Lower lobe of right lung (tissue), 2 donors: ENCODE results near the gene VRK3. TPM values are rescaled to one million over a fixed set of nuclear protein-coding genes. Genes with fewer than 3 reads are reported as not detected.

Experiments used
- ATAC-seq, 2 donors: fragments of 200-7000 bp; cut with Tn5 transposase; one replicate each; pipeline ENCODE4 v1.9.1; 2020 to 2022; ENCODE audit warnings: mild to moderate bottlenecking in 2 of 2, moderate library complexity in 2 of 2
- DNase-seq: peaks from one replicate; pipeline ENCODE4 v3.0.0-alpha.2; 2020
- H3K27ac ChIP-seq: fragments of 200-600 bp; one replicate; pipeline ENCODE4 v1.8.0; 2022
- H3K27me3 ChIP-seq: fragments of 200-600 bp; one replicate; pipeline ENCODE4 v1.8.0; 2022; ENCODE audit warnings: low read depth
- H3K36me3 ChIP-seq: fragments of 200-600 bp; one replicate; pipeline ENCODE4 v1.8.0; 2022; ENCODE audit warnings: mild to moderate bottlenecking
- H3K4me1 ChIP-seq: fragments of 200-600 bp; one replicate; pipeline ENCODE4 v1.8.0; 2022
- H3K4me3 ChIP-seq: fragments of 200-600 bp; one replicate; pipeline ENCODE4 v1.8.0; 2022; ENCODE audit warnings: mild to moderate bottlenecking
- H3K9me3 ChIP-seq: fragments of 200-600 bp; one replicate; pipeline ENCODE4 v1.8.0; 2022
- intact Hi-C: fragments of 100-400 bp; cut with DNase I; formaldehyde crosslinking; loops from one replicate; pipeline ENCODE4 v1.11.0; 2022
- total RNA-seq: library from RNA; stranded (reverse); fragmentation: NEBNext Ultra II Directional; extraction: Animal tissue kit (Norgen Biotek cat#: 25700); gene quantifications from one replicate; pipeline ENCODE4 v1.2.1, GENCODE V29; 2021
- TF ChIP-seq, protein P1 (sequence below): fragments of 200-600 bp; IDR thresholded peaks from one replicate; pipeline ENCODE4 v1.8.0; 2022; ENCODE audit warnings: antibody characterized with exemption, mild to moderate bottlenecking
- donor health status: DM: no; HTN: yes; CAD: no; lungs with severe emphysema.

Gene VRK3
- total RNA-seq, 1 donor from 2014 or later, result 47.1 TPM

DNA sequence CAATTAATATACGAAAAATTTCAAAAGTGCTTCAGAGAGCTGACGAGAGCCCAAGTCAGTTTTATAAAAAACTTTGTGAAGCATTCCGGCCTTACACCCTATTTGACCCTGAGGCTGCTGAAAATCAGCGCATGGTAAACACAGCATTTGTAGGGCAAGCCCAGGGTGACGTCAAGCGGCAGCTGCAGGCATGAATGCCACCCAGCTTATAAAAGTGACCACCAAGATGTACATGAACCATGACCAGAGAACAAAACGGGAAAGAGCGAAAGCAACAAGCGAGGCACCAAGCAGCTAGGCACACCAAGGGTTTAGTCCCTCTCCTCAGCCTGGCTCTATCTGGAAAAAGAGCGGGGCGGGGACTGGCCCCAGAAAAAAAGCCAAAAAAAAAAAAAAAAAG lies 70.2 kb downstream of the VRK3 start:
- DNase-seq, result peak; percentile 40
- H3K36me3 ChIP-seq, result no peaks in the 10 kb centered on the region
- no peak overlapping the region for H3K27ac ChIP-seq
- intact Hi-C loops, result no loop called here
- H3K9me3 ChIP-seq, result no peaks in the 10 kb centered on the region
- ATAC-seq, result no peak
- H3K4me3 ChIP-seq, result peak overlapping the region; percentile 1
- H3K4me1 ChIP-seq, result peaks cover 35% of the 10 kb centered on the region
- TF ChIP-seq, protein P1, sequence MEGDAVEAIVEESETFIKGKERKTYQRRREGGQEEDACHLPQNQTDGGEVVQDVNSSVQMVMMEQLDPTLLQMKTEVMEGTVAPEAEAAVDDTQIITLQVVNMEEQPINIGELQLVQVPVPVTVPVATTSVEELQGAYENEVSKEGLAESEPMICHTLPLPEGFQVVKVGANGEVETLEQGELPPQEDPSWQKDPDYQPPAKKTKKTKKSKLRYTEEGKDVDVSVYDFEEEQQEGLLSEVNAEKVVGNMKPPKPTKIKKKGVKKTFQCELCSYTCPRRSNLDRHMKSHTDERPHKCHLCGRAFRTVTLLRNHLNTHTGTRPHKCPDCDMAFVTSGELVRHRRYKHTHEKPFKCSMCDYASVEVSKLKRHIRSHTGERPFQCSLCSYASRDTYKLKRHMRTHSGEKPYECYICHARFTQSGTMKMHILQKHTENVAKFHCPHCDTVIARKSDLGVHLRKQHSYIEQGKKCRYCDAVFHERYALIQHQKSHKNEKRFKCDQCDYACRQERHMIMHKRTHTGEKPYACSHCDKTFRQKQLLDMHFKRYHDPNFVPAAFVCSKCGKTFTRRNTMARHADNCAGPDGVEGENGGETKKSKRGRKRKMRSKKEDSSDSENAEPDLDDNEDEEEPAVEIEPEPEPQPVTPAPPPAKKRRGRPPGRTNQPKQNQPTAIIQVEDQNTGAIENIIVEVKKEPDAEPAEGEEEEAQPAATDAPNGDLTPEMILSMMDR, result no peak
- H3K27me3 ChIP-seq, result no peaks in the 10 kb centered on the region

DNA sequence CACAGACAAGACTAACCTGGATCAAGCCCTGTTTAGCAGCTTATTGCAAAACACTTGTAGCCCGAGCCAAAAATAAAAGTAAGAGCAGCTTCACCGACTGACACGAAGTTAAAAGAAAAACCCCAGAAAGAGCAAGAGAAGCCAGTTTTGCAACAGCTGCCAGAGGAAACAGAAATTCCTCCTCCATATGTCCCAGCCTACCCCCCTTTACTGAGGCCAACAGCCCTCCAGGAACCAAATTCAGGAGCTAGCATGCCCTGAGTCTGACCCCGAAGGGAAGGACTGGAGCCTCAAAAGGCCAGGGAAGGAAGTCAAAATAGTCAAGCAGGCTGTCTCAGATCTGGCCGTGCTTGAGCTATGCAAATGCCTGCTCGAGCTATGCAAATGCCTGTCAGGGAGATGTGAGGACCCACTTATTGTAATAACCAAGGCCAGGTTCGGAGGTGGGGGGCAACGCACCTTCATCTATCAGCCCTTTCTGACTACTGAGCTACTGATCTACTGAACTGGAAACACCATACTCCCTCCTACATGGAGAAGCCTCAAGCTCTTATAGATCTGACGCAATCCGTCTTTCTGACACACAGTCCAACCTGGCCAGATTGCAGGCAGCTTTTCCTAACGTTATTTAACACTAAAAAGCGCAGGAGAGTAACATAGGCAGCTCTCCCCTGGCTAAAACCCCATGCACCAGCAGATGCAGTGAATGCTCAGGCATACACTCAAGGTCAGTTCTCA lies 70.9 kb downstream of the VRK3 start:
- H3K4me1 ChIP-seq, result peaks cover 35% of the 10 kb centered on the region

DNA sequence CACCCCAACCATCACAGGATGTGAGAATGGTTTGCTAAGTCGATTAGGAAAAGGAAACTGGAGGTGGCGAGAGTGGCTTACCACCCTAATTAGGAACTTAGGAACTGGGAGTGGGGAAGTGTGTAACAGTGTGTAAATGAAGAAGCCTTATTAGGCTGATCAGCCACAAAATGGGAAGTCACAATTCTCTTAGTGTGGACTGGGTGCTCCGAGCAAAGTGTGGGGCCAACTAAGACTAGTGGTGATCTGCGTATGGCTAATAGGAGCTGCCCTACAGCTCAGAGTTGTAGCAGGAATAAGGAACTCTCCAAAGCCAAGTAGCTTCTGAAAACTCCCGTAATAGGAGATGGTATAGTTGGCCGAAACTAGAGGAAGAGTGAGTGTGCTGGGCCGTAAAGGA lies 71.8 kb downstream of the VRK3 start:
- no peak overlapping the region for H3K27ac ChIP-seq
- ATAC-seq (peak; percentile 49 to 72), DNase-seq (peak; percentile 34)
- TF ChIP-seq, protein P1, result no peak
- intact Hi-C loops, result no loop called here
- H3K9me3 ChIP-seq, result no peaks in the 10 kb centered on the region
- no peaks in the 10 kb centered on the region for H3K27me3 ChIP-seq
- no peaks in the 10 kb centered on the region for H3K36me3 ChIP-seq
- H3K4me1 ChIP-seq, result peaks cover 35% of the 10 kb centered on the region
- H3K4me3 ChIP-seq, result no peak overlapping the region

More for the DNA sequence above, 70.9 kb downstream of the VRK3 start:
- no peaks in the 10 kb centered on the region for H3K9me3 ChIP-seq
- H3K36me3 ChIP-seq, result no peaks in the 10 kb centered on the region
- intact Hi-C loops, result no loop called here
- H3K27me3 ChIP-seq, result no peaks in the 10 kb centered on the region
- peak overlapping the region; percentile 42 for H3K27ac ChIP-seq
- peak overlapping the region; percentile 9 for H3K4me3 ChIP-seq
- ATAC-seq (peak; percentile 56 to 58), DNase-seq (peak; percentile 45)
- TF ChIP-seq, protein P1, result no peak

DNA sequence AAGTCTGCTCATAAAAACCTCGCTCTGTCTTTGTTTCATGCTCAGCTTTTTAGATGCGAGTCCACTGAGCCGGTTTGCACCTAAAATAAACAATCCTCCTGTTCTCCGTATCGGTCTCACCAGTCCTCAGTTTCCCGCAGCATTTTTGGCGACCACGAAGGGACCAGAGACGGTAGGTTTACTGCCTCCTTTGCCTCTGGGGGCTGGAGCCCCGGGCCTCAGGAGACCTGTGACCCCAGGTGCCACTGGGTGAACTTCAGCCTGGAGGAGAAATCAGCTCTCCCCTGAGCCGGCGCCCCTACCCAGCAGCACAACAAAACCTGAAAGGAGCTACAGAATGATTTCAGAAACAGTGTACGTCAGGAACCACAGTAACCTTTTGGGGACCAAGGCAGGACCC lies 72.3 kb downstream of the VRK3 start:
- intact Hi-C loops, result no loop called here

DNA sequence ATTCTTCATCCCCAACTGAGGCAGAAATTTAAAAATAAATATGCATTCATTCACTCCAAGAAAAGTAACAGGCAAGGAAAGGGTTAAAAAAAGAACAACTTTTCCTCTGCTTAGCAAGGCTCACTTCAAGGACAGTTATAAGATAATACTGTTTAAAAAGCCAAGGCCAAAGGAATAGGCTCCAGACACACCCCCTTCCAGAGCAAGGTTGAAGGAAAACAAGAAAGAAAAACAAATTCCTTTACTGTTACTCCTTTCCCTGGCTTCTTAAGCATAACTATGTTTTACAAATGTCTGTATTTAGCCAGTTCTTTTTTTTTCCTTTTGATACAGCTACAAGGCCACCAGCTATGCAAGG lies 72.7 kb downstream of the VRK3 start:
- no peak overlapping the region for H3K4me3 ChIP-seq
- TF ChIP-seq, protein P1, result no peak
- H3K9me3 ChIP-seq, result no peaks in the 10 kb centered on the region
- no peak for DNase-seq
- H3K36me3 ChIP-seq, result no peaks in the 10 kb centered on the region
- H3K27ac ChIP-seq, result no peak overlapping the region
- peaks cover 35% of the 10 kb centered on the region for H3K4me1 ChIP-seq
- intact Hi-C loops, result no loop called here
- ATAC-seq, result no peak
- no peaks in the 10 kb centered on the region for H3K27me3 ChIP-seq

More for the DNA sequence above, 72.3 kb downstream of the VRK3 start:
- Histone ChIP-seq H3K4me1 (peaks cover 35% of the 10 kb centered on the region), H3K36me3 (no peaks in the 10 kb centered on the region), H3K27me3 (no peaks in the 10 kb centered on the region), H3K9me3 (no peaks in the 10 kb centered on the region), H3K27ac (no peak overlapping the region), H3K4me3 (no peak overlapping the region)
- TF ChIP-seq, protein P1, result no peak
- ATAC-seq (no peak), DNase-seq (peak; percentile 28)
